ENCODE data around the gene G6PC2.

DNA sequence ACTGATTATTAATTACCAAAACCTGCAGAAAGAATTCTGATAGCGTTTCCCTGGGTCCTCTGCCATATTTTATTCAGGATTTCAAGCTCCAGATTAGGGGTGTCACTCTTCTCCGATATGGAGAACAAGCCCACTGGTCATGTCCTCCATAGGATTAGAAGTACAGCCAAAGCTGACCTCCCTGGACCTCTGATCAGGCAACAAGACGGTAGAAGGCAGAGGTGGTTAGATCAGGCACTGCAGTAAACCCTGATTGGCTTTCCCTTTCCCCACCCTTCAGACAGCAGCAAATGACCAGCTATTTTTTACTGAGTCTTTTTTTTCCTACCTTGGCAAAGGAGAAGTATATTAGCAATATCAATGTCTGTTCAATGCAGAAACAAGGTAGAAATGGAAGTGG lies 48.6 kb upstream of the G6PC2 start:
- TF ChIP-seq ZNF274 (IDR thresholded peaks at IDR 0.05; ENCODE audit: low read depth, low read length) (no peak), SUZ12 (IDR thresholded peaks at IDR 0.05; ENCODE audit: extremely low read depth, insufficient read depth, insufficient read length) (no peak)

Data from NT2/D1 (cell line).